ENCODE data around the gene ARHGEF2.

Gene ARHGEF2

GRCh38 chr1:155971910-155972809, 6.2 kb downstream of the ARHGEF2 start:
- no peak for DNase-seq (ENCODE audit: low read depth)

DNA sequence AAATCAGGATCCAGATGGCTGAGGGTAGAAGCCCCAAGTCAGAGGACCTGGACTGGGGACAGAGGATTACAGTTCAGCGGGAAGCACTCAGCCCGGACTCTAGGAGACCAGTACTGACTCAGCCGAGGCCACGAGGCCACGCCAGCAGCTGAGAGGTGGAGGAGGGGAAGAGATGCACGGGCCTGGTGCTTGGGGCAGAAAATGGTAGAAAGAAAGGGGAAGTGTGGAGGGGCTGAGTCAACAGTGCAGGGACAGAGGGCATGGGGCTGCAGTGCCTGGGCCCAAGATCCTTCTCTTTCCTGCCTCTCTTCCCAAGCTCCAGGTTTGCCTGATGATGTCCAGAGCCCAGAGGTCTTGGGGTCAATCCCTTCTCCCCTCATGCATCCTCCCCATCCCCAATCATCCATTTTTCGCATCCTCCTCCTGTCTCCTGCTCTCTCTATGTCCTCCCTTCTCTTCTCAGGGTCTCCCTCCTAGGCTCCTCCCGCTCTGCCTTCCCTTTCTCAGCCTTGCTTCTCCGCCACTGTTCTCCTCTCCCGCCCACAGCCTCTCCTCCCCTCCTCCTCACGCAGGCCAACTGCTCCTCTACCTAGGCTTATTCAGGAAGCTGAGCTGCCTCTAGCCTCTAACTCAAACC, 7.7 kb downstream of the ARHGEF2 start:
- no peak for DNase-seq (ENCODE audit: low read depth)

DNA sequence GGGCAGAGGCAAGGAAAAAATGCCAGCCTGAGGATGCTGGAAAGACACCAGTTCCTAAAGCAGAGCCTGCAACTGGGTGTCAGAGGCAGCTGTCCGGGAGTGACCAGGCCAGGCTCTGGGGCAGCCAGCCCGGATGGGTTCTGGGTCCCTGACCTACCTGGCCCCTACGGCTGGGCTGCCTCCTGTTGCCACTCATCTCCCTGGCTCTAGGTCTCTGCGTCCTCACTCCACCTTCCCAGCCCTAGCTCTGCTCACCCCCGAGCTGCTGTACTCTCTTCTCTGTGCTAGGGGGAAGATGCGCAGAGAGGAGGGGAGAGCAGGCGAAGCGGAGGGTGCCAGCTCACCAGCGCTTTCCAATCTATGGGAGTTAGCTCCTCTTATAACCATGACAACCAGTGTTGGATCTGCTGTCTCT, 9.0 kb downstream of the ARHGEF2 start:
- DNase-seq (ENCODE audit: low read depth): no peak

DNA sequence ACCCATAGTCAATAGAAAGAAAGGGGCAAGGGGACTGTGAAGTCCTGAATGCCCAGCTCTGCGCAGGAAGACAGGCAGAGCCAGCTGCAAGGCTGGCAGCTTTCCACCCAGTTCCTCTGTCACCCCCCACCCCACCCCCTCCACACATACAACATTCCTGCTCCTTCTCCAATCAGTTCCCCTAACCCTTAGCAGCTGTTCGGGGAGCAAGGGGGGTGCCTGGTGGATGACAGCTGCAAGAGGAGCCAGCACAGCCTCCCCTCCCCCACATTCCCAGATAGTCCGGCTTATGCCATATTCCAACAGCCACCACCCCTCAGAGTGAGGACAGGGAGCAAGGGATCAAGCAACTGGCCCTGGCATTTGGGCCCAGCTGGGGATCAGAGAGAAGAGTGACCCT, 9.7 kb downstream of the ARHGEF2 start:
- DNase-seq (ENCODE audit: low read depth): no peak

- no peak for DNase-seq (ENCODE audit: low read depth)
These were observed 10.3 kb downstream of the ARHGEF2 start for GRCh38 chr1:155968051-155968400.

GRCh38 chr1:155967341-155968050, 10.9 kb downstream of the ARHGEF2 start:
- no peak for DNase-seq (ENCODE audit: low read depth)

DNA sequence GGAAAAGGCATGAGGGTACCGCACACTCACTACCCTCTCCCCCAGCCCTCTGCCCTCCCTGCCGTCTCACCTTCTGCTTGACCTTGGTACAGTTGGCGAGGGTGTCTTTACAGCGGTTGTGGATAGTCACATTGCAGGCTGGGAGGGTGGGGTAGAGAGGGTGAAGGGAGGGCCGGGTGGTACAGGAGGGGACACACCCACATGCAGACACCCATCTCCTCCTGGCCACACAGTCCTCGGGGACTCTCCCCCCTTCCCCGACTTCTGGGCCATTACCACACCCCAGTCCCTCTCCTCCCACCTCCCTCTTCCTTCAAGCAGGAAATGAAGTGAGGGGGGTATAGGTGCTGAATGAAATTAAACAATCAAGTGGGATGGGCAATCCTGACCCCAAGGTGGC, 11.6 kb downstream of the ARHGEF2 start:
- DNase-seq (ENCODE audit: low read depth): no peak

GRCh38 chr1:155966135-155966534, 12.2 kb downstream of the ARHGEF2 start:
- no peak for DNase-seq (ENCODE audit: low read depth)

DNA sequence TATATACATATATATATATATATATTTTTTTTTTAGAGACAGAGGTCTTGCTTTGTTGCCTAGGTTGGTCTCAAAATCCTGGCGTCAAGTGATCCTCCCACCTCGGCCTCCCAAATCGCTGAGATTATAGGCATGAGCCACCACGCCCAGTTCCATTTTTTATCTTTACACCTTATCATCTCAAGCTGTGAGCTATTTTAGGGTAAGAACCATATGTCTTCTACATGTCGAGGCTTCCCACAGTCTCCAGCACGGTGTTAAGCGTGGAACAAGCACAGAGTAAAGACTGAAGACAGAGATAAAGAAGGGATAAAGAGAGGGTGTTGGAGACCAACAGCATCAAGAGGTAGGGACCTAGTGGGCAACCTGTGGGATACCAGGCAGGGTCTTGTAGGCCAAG, 14.2 kb downstream of the ARHGEF2 start:
- DNase-seq (ENCODE audit: low read depth): no peak

GRCh38 chr1:155962599-155963211, 15.6 kb downstream of the ARHGEF2 start:
- DNase-seq (ENCODE audit: low read depth): no peak

DNA sequence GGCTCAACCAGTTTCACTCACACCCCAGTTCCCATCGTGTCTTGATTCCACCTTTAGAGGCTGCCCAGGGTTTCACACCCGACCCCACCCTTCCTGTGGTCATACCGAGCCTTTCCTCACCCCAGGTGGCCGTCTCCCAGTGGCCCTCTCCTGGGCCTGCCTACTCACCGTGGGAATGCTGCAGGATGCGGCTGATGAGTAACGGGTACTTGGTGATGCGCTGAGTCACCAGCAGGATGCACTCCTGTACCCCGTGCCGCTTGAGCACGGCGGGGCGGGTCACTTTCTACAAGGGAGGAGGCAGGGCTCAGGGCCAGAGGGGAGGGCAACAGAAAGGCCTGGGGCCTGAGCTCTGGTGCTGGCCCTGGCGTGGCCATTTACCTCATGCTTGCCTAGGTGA, 16.4 kb downstream of the ARHGEF2 start:
- no peak for DNase-seq (ENCODE audit: low read depth)

DNA sequence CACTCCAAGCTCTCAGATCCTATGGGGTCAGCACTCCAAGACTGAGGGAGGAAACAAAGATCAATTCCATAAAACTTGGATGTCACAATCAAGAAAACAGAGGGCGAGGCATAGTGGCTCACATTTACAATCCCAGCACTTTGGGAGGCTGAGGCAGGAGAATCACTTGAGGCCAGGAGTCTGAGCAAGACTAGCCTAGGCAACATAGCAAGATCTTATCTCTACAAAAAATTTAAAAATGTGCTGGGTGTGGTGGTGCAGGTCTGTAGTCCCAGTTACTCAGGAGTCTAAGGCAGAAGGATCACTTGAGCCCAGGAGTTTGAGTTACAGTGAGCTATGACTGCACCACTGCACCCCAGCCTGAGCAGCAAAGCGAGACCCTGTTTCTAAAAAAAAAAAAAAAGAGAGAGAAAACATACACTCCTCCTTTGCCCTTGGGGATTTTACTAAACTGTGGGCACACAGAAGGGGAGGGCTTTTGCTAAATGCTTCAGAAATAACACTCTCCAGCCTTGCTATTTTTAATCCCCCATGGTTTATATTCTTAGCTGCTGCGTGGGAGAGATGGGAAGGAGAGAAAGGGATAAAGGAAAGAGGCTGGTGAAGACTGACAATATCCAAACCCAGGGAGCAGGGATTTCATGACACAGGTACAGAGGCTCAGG, 18.1 kb downstream of the ARHGEF2 start:
- no peak for DNase-seq (ENCODE audit: low read depth)

- DNase-seq (ENCODE audit: low read depth): no peak
These were observed 20.9 kb downstream of the ARHGEF2 start for GRCh38 chr1:155957411-155957915.

DNA sequence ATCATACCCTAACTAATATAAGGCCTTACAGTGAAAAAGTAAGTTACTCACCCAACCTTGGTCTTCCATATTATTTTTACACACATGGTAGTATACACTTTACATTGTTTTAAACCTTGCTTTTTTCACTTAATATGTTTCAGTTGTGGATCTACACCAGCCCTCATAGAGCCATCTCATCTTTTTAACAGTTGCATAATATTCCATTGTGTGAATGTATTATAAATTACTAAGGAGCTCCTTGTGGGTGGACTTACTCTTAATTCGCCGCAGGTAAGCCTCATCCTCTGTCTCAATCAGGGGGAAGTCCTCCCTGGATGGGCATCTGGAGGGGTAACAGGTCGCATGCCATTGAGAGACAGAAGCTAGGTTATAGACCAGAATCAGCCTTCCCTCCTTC, 23.7 kb downstream of the ARHGEF2 start:
- DNase-seq (ENCODE audit: low read depth): no peak

- DNase-seq (ENCODE audit: low read depth): no peak
These were observed 25.8 kb downstream of the ARHGEF2 start for GRCh38 chr1:155952505-155952890.

DNA sequence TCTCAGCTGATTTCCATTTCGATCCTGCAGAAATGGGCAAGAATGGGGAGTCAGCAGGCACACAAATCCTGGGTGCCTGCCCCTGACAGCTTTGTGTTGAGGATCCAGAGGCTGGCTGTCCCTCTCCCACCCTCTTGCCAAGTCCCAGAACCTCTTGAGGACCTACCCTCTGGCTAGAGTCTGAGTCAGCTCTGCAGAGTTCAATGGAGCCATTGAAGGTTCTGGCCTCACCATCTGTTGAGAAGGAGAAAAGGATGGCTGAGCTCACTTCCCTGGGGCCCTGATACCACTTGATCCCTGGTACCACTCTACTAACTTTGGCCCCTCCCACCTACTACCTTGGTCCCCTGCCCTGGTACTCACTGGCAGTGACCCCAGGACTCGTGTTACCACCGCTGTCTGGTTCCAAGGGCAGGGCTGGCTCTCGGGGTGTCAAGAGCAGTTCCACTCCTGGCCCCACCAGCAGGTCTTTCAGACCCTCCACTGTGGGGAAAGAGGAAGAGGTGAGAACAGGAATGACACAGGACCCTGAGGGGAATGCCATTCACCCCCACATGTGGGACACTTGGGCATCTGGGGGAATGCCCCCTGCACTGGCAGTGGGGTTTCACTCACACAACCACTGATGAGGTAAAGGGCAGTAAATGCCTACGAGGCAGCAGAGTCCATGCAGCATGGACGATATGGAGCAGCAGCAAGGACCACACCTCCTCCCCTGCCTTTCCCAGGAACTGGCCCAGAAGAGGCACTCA, 26.4 kb downstream of the ARHGEF2 start:
- no peak for DNase-seq (ENCODE audit: low read depth)

GRCh38 chr1:155950829-155951228, 27.5 kb downstream of the ARHGEF2 start:
- no peak for DNase-seq (ENCODE audit: low read depth)

GRCh38 chr1:155947741-155948140, 30.6 kb downstream of the ARHGEF2 start:
- DNase-seq (ENCODE audit: low read depth): no peak

DNA sequence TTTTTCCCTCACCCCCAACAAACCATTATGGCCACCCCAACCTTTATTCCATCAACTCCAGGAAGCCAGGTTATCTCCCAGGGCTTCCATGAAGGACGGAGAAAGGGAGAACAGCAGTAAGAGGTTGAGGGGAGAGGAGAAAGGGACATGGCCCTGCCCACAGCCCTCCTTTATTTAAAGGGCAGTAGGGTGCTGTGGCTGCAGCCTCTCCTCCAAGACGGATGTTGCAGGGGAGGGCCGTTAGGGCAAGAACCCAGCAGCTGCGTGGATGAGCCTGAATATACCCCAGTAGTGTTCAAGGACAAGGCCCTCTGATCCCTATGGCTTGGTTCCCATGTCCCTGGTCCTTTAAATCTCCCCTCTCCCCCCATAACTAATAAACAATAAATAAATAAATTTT, 31.1 kb downstream of the ARHGEF2 start:
- no peak for DNase-seq (ENCODE audit: low read depth)

DNA sequence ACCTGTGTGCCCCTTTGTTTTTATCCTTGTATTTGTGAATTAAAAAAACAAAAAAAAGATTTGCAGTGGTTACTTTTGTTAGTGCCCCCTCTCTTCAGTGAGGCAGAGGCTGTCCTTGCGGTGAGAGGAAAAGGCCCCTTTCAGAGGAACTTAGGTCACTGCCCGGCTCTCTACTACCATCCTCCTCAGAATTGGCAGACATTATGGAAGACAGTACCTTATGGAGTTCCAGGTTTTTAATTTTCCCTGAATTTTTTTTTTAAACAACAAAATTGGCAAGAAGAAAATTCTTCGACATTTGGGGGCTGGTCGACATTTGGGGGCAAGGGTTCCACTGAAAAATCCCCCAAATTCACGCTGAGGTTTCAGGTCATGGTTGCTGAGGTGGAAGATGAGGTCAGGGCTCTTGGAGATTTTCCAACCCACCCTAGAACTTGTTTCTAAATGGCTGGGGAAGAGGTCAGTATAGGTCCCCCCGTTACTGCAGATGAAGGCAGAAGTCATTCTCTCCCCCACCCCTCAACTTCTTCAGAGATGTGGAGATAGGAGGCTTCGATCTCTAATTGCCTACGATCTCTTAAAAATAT, 31.6 kb downstream of the ARHGEF2 start:
- DNase-seq (ENCODE audit: low read depth): no peak

GRCh38 chr1:155944444-155944799, 33.9 kb downstream of the ARHGEF2 start:
- DNase-seq (ENCODE audit: low read depth): no peak

All from T follicular helper cell (primary cell).